ENCODE measurements around the gene CDH23.

GRCh38 chr10:71632896-71633600 lies 236.3 kb downstream of the CDH23 start:
- TF ChIP-seq SPI1 (IDR thresholded peaks at IDR 0.05; ENCODE audit: borderline replicate concordance, insufficient read depth, low read depth, low read length) (no peak), POLR2A (IDR thresholded peaks at IDR 0.05; ENCODE audit: low read depth, low read length) (no peak), EGR1 (IDR thresholded peaks at IDR 0.05; ENCODE audit: borderline replicate concordance in 1 of 2, low read depth in 2 of 2, low read length in 2 of 2) (no peak), YY1 (IDR thresholded peaks at IDR 0.05; ENCODE audit: low read depth, low read length) (no peak), POLR2AphosphoS2 (IDR thresholded peaks at IDR 0.05; ENCODE audit: low read depth, low read length) (no peak)

Measured in GM12878 (cell line).